ENCODE measurements around the gene DCAF11.

- TF ChIP-seq CTCF (IDR thresholded peaks at IDR 0.05) (peak; percentile 9), EZH2phosphoT487 (IDR thresholded peaks at IDR 0.05) (no peak)
These were observed 20.4 kb upstream of the DCAF11 start, which contains the start of gene PCK2 for GRCh38 chr14:24093901-24094840.

Data from neural progenitor cell (in vitro differentiated cells).